ENCODE data around the gene C6orf62. TPM values are rescaled to one million over a fixed set of nuclear protein-coding genes. Genes with fewer than 3 reads are reported as not detected.

C6orf62 gene
- total and polyA plus RNA-seq, 2 experiments from 2014 or later = 66.7 to 79.9 TPM

DNA sequence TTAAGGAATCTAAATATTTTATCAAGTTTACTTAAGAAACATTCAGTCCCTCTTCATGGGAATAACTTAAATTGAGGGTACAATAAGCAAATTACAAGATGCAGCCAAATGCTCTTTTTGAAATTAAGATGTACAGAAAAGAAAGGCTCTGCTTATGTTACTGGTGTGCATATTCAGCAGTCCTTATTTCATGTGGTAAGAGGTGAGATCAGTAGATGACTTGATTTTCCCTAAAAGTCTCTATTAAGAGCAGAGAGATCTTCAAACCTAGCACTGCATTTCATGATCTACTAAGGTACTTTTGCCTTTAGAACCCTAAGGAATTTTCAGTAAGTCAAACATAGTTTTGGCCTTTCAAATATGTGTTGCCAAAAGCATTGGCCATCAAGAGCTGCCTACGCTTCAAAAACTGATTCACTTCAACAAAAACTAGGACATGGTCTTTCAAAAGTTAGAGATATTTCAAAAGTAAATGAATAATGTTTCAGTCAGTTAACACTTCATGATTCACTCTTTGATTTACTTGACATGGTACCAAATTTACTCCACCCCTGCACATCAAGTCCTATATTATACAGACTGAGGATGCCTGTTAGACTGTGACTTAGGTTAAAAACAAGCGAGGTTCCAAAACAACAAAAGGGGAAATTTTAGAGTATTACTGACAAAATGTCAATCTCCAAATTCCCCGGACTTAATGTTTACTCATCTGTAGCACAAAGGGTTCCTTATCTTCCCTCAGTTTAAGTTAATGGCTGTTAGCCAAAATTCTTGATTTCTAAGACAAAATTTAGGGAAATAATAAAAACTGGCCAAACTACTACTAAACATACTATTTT, 19.2 kb downstream of the C6orf62 start:
- no peak overlapping the region for H2AFZ ChIP-seq
- H3F3A ChIP-seq (replicated peaks; ENCODE audit: low read depth) = peaks cover 25% of the 10 kb centered on the region; the same call in 1 of the 2 replicates
- Mint-ChIP-seq H3K27ac (no peak overlapping the region), H3K4me3 (no peak overlapping the region), H3K27me3 (ENCODE audit: insufficient read depth, low read depth, poor library complexity) (no peaks in the 10 kb centered on the region), H3K4me1 (peaks cover 8% of the 10 kb centered on the region), H3K9me3 (no peaks in the 10 kb centered on the region), H3K36me3 (ENCODE audit: low read depth) (peaks cover 57% of the 10 kb centered on the region)
- no peak for TF ChIP-seq ZNF331 (CRISPR knock-in tag; IDR thresholded peaks at IDR 0.05; ENCODE audit: low read depth)
- TF ChIP-seq, protein P1, sequence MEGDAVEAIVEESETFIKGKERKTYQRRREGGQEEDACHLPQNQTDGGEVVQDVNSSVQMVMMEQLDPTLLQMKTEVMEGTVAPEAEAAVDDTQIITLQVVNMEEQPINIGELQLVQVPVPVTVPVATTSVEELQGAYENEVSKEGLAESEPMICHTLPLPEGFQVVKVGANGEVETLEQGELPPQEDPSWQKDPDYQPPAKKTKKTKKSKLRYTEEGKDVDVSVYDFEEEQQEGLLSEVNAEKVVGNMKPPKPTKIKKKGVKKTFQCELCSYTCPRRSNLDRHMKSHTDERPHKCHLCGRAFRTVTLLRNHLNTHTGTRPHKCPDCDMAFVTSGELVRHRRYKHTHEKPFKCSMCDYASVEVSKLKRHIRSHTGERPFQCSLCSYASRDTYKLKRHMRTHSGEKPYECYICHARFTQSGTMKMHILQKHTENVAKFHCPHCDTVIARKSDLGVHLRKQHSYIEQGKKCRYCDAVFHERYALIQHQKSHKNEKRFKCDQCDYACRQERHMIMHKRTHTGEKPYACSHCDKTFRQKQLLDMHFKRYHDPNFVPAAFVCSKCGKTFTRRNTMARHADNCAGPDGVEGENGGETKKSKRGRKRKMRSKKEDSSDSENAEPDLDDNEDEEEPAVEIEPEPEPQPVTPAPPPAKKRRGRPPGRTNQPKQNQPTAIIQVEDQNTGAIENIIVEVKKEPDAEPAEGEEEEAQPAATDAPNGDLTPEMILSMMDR (conservative IDR thresholded peaks at IDR 0.05; ENCODE audit: low read depth in 2 of 2) = no peak
- TF ChIP-seq, protein P2, sequence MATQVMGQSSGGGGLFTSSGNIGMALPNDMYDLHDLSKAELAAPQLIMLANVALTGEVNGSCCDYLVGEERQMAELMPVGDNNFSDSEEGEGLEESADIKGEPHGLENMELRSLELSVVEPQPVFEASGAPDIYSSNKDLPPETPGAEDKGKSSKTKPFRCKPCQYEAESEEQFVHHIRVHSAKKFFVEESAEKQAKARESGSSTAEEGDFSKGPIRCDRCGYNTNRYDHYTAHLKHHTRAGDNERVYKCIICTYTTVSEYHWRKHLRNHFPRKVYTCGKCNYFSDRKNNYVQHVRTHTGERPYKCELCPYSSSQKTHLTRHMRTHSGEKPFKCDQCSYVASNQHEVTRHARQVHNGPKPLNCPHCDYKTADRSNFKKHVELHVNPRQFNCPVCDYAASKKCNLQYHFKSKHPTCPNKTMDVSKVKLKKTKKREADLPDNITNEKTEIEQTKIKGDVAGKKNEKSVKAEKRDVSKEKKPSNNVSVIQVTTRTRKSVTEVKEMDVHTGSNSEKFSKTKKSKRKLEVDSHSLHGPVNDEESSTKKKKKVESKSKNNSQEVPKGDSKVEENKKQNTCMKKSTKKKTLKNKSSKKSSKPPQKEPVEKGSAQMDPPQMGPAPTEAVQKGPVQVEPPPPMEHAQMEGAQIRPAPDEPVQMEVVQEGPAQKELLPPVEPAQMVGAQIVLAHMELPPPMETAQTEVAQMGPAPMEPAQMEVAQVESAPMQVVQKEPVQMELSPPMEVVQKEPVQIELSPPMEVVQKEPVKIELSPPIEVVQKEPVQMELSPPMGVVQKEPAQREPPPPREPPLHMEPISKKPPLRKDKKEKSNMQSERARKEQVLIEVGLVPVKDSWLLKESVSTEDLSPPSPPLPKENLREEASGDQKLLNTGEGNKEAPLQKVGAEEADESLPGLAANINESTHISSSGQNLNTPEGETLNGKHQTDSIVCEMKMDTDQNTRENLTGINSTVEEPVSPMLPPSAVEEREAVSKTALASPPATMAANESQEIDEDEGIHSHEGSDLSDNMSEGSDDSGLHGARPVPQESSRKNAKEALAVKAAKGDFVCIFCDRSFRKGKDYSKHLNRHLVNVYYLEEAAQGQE (IDR thresholded peaks at IDR 0.05; ENCODE audit: unreplicated experiment) = no peak
- no peak for TF ChIP-seq EZH2 (IDR thresholded peaks at IDR 0.05; ENCODE audit: low read depth, unreplicated experiment)
- TF ChIP-seq CREB1 (CRISPR knock-in tag; IDR thresholded peaks at IDR 0.05; ENCODE audit: low read depth) = no peak
- no peak for TF ChIP-seq ZNF462 (CRISPR knock-in tag; IDR thresholded peaks at IDR 0.05)
- no peak for TF ChIP-seq NANOG (IDR thresholded peaks at IDR 0.05; ENCODE audit: borderline replicate concordance)
- TF ChIP-seq EZH2phosphoT487 (IDR thresholded peaks at IDR 0.05; ENCODE audit: unreplicated experiment) = no peak
- no peak for TF ChIP-seq JUNB (IDR thresholded peaks at IDR 0.05; ENCODE audit: unreplicated experiment)
- TF ChIP-seq ZNF114 (CRISPR knock-in tag; IDR thresholded peaks at IDR 0.05) = no peak
- TF ChIP-seq ETS1 (IDR thresholded peaks at IDR 0.05) = no peak
- ATAC-seq (no peak), DNase-seq (ENCODE audit: low spot score) (no peak)
- H3K36me3 ChIP-seq (ENCODE audit: insufficient read depth) = peaks cover 23% of the 10 kb centered on the region
- no peak overlapping the region for H3K4me2 ChIP-seq
- no peaks in the 10 kb centered on the region for H3K9me2 ChIP-seq (ENCODE audit: insufficient read depth)
- H3K79me2 ChIP-seq (replicated peaks; ENCODE audit: insufficient read depth) = no peaks in the 10 kb centered on the region
- H4K20me1 ChIP-seq (replicated peaks; ENCODE audit: insufficient read depth) = 0 out of 2 replicates have a peak, but pooled peaks cover 5% of the 10 kb centered on the region
- no peak overlapping the region for H3K4me3 ChIP-seq
- H3K4me1 ChIP-seq (ENCODE audit: insufficient read depth) = no peaks in the 10 kb centered on the region
- no peaks in the 10 kb centered on the region for H3K27me3 ChIP-seq (ENCODE audit: insufficient read depth)
- peak overlapping the region; percentile 2; the same call in 1 of the 2 replicates for H3K27ac ChIP-seq (ENCODE audit: low read depth)
